Ramos (cell line): Measurements from ENCODE around the gene RNF214.

Experiments used
- in situ Hi-C: fragments of 300-500 bp; cut with MboI; formaldehyde crosslinking; loops from one replicate; pipeline ENCODE4 v1.14.3; 2022; ENCODE audit warnings: low sequenced_read_pairs; ENCODE audit not compliant: unreplicated experiment

RNF214 gene

DNA sequence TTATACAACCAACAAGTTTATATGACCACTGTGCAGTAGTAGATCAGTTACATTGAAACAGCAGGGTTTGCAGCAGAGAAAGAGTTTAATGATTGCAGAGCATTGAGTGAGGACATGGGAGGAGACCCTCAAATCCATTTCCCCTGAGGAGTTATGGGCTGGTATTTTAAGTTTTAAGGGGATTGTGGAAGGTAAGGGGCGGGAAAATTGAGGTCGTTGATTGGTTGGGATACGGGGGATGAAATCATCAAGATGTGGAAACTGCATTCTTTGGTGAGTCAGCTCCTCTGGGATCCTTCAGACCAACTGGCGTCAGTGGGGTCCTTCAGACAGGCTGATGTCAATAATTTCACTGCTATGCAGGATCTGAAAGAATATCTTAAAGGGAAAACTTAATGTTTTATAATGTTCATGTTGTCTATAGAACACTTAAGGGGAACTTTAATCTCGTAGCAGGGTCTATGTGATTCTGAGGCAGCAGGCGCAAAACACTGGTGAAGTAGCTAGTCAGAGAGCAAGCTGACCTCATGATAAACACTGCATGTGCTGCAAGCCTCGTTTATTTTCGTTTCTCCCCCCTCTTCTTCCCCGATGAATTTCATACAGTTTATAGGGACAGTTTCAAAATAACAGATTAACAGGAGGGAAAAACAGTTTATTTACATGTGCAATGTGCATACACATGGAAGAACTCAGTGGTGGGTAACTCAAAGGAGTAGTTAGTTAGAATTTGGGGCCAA lies 41.2 kb downstream of the RNF214 start:
- in situ Hi-C loops: no loop called here

DNA sequence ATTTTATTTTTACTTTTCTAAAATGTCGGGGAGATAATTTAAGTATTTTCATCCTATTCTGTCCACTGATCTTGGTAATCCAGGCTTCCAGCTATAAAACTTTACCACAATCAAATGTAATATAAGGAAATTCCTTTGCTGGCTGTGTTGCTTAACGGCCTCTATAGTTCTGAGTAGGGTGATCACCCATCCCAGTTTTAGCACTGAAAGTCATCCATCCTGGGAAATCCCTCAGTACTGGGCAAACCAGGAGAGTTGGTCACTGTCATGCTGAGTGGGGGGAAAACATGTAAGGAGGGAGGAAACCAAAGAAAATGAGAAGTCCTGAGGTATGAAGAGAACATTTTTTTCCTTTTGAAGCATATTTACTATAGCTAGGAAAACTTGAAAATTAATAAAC lies 45.9 kb downstream of the RNF214 start:
- in situ Hi-C loops: no loop called here

GRCh38 chr11:117279711-117280376 lies 47.4 kb downstream of the RNF214 start:
- in situ Hi-C loops: no loop called here

DNA sequence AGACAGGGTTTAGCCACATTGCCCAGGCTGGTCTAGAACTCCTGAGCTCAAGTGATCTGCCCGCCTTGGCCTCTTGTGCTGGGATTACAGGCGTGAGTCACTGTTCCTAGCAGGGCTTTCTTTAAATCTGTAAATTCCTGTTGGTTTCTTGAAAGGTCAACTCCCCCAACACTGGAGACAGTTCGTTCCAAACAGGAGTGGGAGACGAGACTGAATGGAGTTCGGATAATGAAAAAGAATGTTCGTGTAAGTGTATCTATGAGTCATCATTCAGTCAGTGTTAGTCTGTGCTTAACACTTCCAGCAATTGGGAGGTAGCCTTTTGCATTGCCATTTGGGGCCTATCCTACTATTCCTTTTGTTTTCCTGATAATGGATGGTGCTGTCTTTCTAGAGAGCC lies 48.7 kb downstream of the RNF214 start:
- in situ Hi-C loops: no loop called here

DNA sequence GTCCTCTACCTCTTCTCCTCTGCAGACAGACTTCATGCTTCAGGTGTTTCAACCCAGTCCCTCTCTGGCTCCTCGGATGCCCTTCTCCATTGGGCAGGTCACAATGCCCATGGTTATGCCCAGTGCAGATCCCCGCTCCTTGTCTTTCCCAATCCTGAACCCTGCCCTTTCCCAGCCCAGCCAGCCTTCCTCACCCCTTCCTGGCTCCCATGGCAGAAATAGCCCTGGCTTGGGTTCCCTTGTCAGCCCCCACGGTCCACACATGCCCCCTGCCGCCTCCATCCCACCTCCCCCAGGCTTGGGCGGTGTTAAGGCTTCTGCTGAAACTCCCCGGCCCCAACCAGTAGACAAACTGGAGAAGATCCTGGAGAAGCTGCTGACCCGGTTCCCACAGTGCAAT lies 49.4 kb downstream of the RNF214 start:
- in situ Hi-C loops: no loop called here

DNA sequence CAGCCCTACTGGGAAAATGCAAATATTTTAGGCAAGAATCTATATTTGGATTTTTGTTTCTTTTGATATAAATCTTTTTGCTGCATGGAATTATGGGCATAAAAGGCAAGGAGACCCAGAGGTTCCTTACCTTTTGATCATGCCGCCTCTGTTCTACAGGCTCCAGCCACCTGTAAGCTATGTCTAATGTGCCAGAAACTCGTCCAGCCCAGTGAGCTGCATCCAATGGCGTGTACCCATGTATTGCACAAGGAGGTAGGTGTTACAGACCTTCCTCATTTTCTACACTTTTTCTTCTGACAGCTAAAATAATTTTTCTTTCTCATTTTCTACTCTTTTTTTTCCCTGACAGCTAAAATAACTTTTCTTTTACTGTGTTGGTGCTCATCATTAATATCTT lies 50.5 kb downstream of the RNF214 start:
- in situ Hi-C loops: no loop called here

GRCh38 chr11:117284053-117284452 lies 51.6 kb downstream of the RNF214 start:
- in situ Hi-C loops: no loop called here

GRCh38 chr11:117286588-117286987 lies 54.1 kb downstream of the RNF214 start:
- in situ Hi-C loops: no loop called here

GRCh38 chr11:117287668-117288067 lies 55.2 kb downstream of the RNF214 start:
- in situ Hi-C loops: no loop called here

DNA sequence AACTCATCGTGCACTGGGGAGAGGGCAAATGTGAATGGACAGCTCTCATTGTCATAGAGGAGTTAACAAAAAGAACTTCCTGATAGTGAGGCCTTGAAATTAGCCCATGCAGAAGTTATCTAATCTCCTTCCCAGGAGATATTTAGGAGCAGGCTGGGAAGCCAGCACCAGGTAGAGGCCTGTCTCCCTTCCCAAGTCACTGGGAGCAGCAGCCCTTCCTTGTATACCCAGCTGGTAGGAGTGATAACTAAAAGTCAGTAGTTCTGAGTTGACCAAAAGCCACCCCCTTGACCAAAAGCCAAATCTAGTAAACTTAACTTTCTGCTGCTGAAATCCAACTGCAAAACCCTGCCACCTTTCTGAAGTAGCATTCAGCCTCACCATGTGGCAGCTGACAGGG lies 57.3 kb downstream of the RNF214 start:
- in situ Hi-C loops: loop anchor here (10.0 kb wide), 1 partner anchor 65 kb away; no protein-coding TSS in a partner anchor

GRCh38 chr11:117290809-117291396 lies 58.4 kb downstream of the RNF214 start, which contains the start of gene BACE1-AS:
TSS of gene BACE1-AS (plus strand) at chr11:117291346.
- in situ Hi-C loops: loop anchor here (10.0 kb wide), 1 partner anchor 64 kb away; no protein-coding TSS in a partner anchor

- in situ Hi-C loops: loop anchor here (10.0 kb wide), 1 partner anchor 62 kb away; no protein-coding TSS in a partner anchor
Observed at GRCh38 chr11:117292616-117293015, 60.1 kb downstream of the RNF214 start.

GRCh38 chr11:117295438-117296137 lies 63.1 kb downstream of the RNF214 start:
- in situ Hi-C loops: loop anchor here (10.0 kb wide), 1 partner anchor 59 kb away; no protein-coding TSS in a partner anchor

DNA sequence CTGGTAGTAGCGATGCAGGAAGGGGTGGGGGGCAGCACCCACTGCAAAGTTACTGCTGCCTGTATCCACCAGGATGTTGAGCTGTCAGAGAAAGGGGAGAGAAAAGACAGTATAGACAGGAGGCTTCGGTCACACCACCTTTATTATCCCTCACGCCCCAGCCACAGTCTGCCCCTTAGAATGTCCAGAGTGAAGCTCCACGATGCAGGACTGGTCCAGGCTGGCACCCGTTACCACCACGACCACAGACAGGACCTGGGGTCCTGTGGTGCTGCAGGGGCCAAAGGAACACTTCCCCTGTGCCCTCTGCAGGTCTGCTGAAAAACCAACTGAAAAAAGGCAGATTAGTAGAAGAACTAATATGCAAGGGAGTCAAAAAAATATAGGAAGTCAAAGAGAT lies 64.4 kb downstream of the RNF214 start:
- in situ Hi-C loops: loop anchor here (10.0 kb wide), 1 partner anchor 58 kb away; no protein-coding TSS in a partner anchor

DNA sequence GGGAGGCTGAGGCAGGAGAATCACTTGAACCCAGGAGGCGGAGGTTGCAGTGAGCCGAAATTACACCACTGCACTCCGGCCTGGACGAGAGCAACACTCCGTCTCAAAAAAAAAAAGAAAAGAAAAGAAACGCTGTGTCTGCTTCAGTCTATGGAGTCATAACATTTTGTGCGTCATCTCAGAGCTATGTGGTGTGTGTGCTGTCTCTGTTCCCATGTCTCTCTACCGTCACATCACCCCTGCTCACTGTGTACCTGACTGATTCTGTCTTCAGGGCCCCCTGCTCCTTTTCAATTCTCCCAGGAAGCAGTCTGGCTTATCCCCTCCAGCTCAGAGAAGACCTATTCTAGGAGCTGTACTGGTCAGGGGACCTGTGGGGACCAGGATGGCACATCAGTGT lies 65.7 kb downstream of the RNF214 start:
- in situ Hi-C loops: loop anchor here (10.0 kb wide), 1 partner anchor 57 kb away; no protein-coding TSS in a partner anchor

GRCh38 chr11:117299351-117300282 lies 67.1 kb downstream of the RNF214 start:
- in situ Hi-C loops: loop anchor here (10.0 kb wide), 1 partner anchor 55 kb away; no protein-coding TSS in a partner anchor

DNA sequence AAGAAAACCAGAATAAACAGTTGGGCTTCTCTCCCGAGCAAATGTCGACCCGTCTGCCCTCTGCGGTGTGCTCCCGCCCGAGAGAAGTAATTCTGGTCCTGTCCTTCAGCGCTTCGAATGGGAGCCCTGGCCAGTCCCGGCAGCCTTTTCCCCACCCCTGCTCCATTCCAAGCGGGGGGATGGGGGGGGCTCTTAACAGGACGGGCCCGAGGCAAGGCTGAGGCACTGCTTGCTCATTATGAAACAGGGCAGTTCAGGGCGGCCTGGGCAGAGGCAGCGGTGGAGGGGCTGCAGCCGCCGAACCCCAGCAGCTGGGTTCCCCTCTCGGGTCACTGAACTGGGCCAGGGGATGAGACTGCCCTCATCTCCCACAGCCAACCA lies 67.8 kb downstream of the RNF214 start:
- in situ Hi-C loops: no loop called here

- in situ Hi-C loops: no loop called here
Observed at GRCh38 chr11:117300773-117301172, 68.3 kb downstream of the RNF214 start.

DNA sequence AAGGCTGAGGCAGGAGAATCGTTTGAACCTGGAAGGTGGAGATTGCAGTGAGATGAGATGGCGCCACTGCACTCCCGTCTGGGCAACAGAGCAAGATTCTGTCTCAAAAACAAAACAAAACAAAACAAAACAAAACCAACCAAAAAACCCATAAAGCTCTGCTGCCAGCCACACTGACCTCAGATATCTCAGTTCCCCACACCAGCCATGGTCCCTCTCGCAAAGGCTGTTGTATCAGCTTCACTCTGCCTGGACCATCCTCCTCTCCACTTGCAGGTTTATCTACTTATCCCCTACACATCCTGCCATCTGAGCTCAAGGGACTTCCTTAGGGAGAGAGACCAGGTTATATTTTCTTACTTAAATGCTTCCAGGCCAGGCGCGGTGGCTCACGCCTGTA lies 69.8 kb downstream of the RNF214 start:
- in situ Hi-C loops: no loop called here
